Prostate gland (tissue), 2 donors: ENCODE measurements around the gene LIMK1. TPM values are rescaled to one million over a fixed set of nuclear protein-coding genes. Genes with fewer than 3 reads are reported as not detected.

Experiments used
- DNase-seq: peaks from one replicate; pipeline ENCODE4 v3.0.0-alpha.2; 2019; ENCODE audit warnings: low spot score
- H3K27ac ChIP-seq, 2 donors: fragments of 200-600 bp; sonication (generic); 2 replicates each; pipeline ENCODE4 v1.5.1; 2017 to 2019
- H3K27me3 ChIP-seq: fragments of 200-600 bp; sonication (generic); replicated peaks from 2 replicates; pipeline ENCODE4 v1.5.1; 2019; ENCODE audit not compliant: insufficient read depth
- H3K36me3 ChIP-seq, 2 donors: fragments of 200-600 bp; sonication (generic); 1 replicate in 1 of 2; 2 replicates in 1 of 2; pipeline versions ENCODE4 v1.5.1 to v1.8.1; 2017 to 2019
- H3K4me1 ChIP-seq: fragments of 200-600 bp; sonication (generic); replicated peaks from 2 replicates; pipeline ENCODE4 v1.5.1; 2019
- H3K4me3 ChIP-seq, 2 donors: fragments of 200-600 bp; sonication (generic); 2 replicates each; pipeline ENCODE4 v1.5.1; 2017 to 2019
- H3K9me3 ChIP-seq: fragments of 200-600 bp; sonication (generic); 2 replicates; pipeline ENCODE4 v1.5.1; 2017
- CTCF ChIP-seq, 4 experiments: fragments of 200-600 bp in 2 of 4; fragments of 450-650 bp in 2 of 4; sonication (generic) in 2 of 4; IDR thresholded peaks; 1 replicate in 3 of 4; 2 replicates in 1 of 4; pipeline ENCODE4 v1.5.1; 2016 to 2019; ENCODE audit warnings: antibody characterized with exemption in 4 of 4, mild to moderate bottlenecking in 2 of 4, moderate library complexity in 2 of 4
- POLR2A ChIP-seq: fragments of 450-650 bp; IDR thresholded peaks from one replicate; pipeline ENCODE4 v1.6.1; 2016; ENCODE audit warnings: antibody characterized with exemption, mild to moderate bottlenecking
- POLR2AphosphoS5 ChIP-seq: sonication (generic); formaldehyde crosslinking; IDR thresholded peaks from one replicate; pipeline ENCODE4 v1.6.1; 2017; ENCODE audit warnings: antibody characterized with exemption
- WGBS: methylation state at CpG from one replicate; pipeline ENCODE4 v1.1.5; 2018; 5-methylcytosine and 5-hydroxymethylcytosine counted together
- intact Hi-C: fragments of 100-400 bp; cut with DNase I; formaldehyde crosslinking; loops from one replicate; pipeline ENCODE4 v1.14.2; 2022
- total RNA-seq, 2 donors: library from RNA; depleted of rRNA; stranded (reverse); fragments of >200 nt; gene quantifications; one replicate each; pipeline ENCODE4 v1.1.0, GENCODE V29; 2016

Gene LIMK1
- total RNA-seq, 2 donors from 2014 or later, result 12.8 to 41.2 TPM

- no peaks in the 10 kb centered on the region for H3K27me3 ChIP-seq
- H3K27ac ChIP-seq, result no peak overlapping the region
- no peaks in the 10 kb centered on the region for H3K36me3 ChIP-seq
- peaks cover 10% of the 10 kb centered on the region for H3K4me1 ChIP-seq
- TF ChIP-seq POLR2AphosphoS5, result no peak
- no peak for TF ChIP-seq CTCF (IDR thresholded peaks at IDR 0.05)
- TF ChIP-seq POLR2A, result no peak
- intact Hi-C loops, result no loop called here
- DNase-seq, result no peak
- H3K4me3 ChIP-seq, result no peak overlapping the region
- no peaks in the 10 kb centered on the region for H3K9me3 ChIP-seq
- WGBS, result 63% methylated on average over 13 of the region's 13 CpGs
Observed at GRCh38 chr7:74040101-74040790, 43.4 kb upstream of the LIMK1 start.

GRCh38 chr7:74040791-74041520, 42.6 kb upstream of the LIMK1 start:
- intact Hi-C loops, result no loop called here
- H3K27me3 ChIP-seq, result no peaks in the 10 kb centered on the region
- WGBS, result 91% methylated on average over 12 of the region's 12 CpGs
- no peak overlapping the region for H3K4me3 ChIP-seq
- H3K27ac ChIP-seq, result no peak overlapping the region
- no peaks in the 10 kb centered on the region for H3K9me3 ChIP-seq
- TF ChIP-seq POLR2A (no peak), CTCF (IDR thresholded peaks at IDR 0.05) (no peak), POLR2AphosphoS5 (no peak)
- no peaks in the 10 kb centered on the region for H3K36me3 ChIP-seq
- DNase-seq, result no peak
- peaks cover 10% of the 10 kb centered on the region for H3K4me1 ChIP-seq

- Histone ChIP-seq H3K9me3 (no peaks in the 10 kb centered on the region), H3K27me3 (no peaks in the 10 kb centered on the region), H3K4me3 (no peak overlapping the region), H3K4me1 (peaks cover 10% of the 10 kb centered on the region), H3K27ac (peak overlapping the region; percentile 50 to 72), H3K36me3 (no peaks in the 10 kb centered on the region)
- WGBS, result 51% methylated on average over 24 of the region's 24 CpGs
- intact Hi-C loops, result no loop called here
- no peak for TF ChIP-seq CTCF (IDR thresholded peaks at IDR 0.05)
- peak; percentile 22 for TF ChIP-seq POLR2AphosphoS5
- peak; percentile 53 for DNase-seq
Observed at GRCh38 chr7:74042746-74043522, 40.7 kb upstream of the LIMK1 start.

- Histone ChIP-seq H3K4me3 (no peak overlapping the region), H3K27ac (peak overlapping the region; percentile 50 to 72), H3K36me3 (no peaks in the 10 kb centered on the region), H3K27me3 (no peaks in the 10 kb centered on the region), H3K4me1 (peaks cover 10% of the 10 kb centered on the region), H3K9me3 (no peaks in the 10 kb centered on the region)
- no peak for DNase-seq
- intact Hi-C loops, result no loop called here
- no peak for TF ChIP-seq POLR2A
- no peak for TF ChIP-seq POLR2AphosphoS5
- no peak for TF ChIP-seq CTCF (IDR thresholded peaks at IDR 0.05)
- 27% methylated on average over 9 of the region's 9 CpGs for WGBS
Observed at GRCh38 chr7:74043523-74043951, 40.1 kb upstream of the LIMK1 start.
